ENCODE results near the gene TMEM126A.

Gene TMEM126A

GRCh38 chr11:85695546-85695945, 47.8 kb downstream of the TMEM126A start:
- TF ChIP-seq POLR2A (IDR thresholded peaks at IDR 0.05; ENCODE audit: low read depth, low read length) (no peak), POU2F2 (IDR thresholded peaks at IDR 0.05; ENCODE audit: low read depth, low read length) (no peak), PAX5 (IDR thresholded peaks at IDR 0.05; ENCODE audit: insufficient read depth, low read length, severe bottlenecking) (no peak), POLR2AphosphoS5 (IDR thresholded peaks at IDR 0.05; ENCODE audit: low read depth, low read length) (no peak)
- DNase-seq (ENCODE audit: insufficient read length, low spot score) (no peak), FAIRE-seq (no peak)

- no peak for DNase-seq (ENCODE audit: insufficient read length, low spot score)
- FAIRE-seq = no peak
- TF ChIP-seq POU2F2 (IDR thresholded peaks at IDR 0.05; ENCODE audit: low read depth, low read length) = no peak
Measured at GRCh38 chr11:85697747-85698146, 50.0 kb downstream of the TMEM126A start.

GRCh38 chr11:85698195-85698594, 50.4 kb downstream of the TMEM126A start:
- FAIRE-seq = no peak
- TF ChIP-seq SPI1 (IDR thresholded peaks at IDR 0.05; ENCODE audit: low read depth, low read length) (no peak), POLR2AphosphoS5 (IDR thresholded peaks at IDR 0.05; ENCODE audit: low read depth, low read length) (no peak), PAX5 (IDR thresholded peaks at IDR 0.05; ENCODE audit: insufficient read depth, low read length, severe bottlenecking) (no peak), POLR2A (IDR thresholded peaks at IDR 0.05; ENCODE audit: low read depth, low read length) (no peak)

DNA sequence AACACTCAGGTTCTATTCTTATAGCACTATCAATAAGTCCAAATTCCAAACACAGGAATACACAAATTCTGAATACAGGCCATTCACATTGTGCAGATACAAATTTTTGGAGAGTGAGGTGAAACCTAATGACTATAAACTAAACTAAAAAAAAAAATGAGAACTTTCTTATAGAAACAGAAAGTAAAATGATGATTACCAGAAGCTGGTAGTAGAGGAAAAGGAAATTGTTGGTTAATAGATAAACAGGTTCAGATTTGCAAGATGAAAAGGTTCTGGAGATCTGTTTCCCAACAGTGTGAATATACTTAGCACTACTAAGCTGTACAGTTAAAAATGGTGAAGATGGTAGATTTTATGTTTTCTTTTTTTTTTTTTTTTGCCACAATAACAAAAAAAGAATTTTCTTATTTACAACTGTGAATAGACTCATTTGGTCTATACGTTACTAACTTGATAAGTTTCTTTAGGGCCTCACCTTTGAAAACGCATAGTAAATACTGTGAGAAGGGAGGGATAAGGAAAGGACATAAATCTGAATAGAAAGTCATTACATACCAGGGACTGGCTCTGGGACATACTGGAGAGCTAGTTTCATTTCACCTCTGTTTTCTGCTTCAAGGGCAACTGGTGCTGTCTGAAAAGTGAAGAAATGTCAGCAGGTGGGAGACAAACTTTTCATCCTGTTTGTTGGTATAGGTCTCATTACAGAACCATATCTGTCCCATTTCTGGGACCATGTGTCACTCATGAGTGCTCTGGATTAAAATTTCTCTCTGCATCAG, 52.4 kb downstream of the TMEM126A start:
- FAIRE-seq (no peak), DNase-seq (ENCODE audit: insufficient read length, low spot score) (no peak)
- TF ChIP-seq POLR2A (IDR thresholded peaks at IDR 0.05; ENCODE audit: low read depth, low read length) (no peak), TAF1 (IDR thresholded peaks at IDR 0.05; ENCODE audit: low read depth, low read length) (no peak), POLR2AphosphoS5 (IDR thresholded peaks at IDR 0.05; ENCODE audit: low read depth, low read length) (no peak)

More at GRCh38 chr11:85698195-85698594, 50.4 kb downstream of the TMEM126A start:
- DNase-seq (ENCODE audit: insufficient read length, low spot score) = no peak

DNA sequence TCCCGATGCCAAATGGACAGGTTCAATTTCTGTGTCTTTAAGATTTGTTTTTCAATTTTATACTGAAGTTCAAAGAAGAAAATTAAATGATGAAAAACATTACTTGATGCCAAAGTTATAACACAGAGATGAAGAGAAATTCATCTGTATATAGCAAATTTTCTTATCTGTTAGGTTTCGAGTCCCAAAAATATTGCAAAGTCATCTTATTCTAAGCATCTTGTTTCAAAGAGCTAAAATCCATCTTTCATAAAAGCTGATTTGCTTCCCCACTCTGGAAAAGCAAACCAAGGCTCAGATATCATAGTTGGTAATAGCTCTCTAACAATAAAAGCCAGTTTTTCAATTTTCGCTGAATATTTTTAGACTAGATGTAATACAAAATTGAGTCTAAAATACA, 57.2 kb downstream of the TMEM126A start:
- DNase-seq (ENCODE audit: insufficient read length, low spot score) = no peak
- TF ChIP-seq POLR2AphosphoS5 (IDR thresholded peaks at IDR 0.05; ENCODE audit: low read depth, low read length) = no peak
- no peak for TF ChIP-seq POU2F2 (IDR thresholded peaks at IDR 0.05; ENCODE audit: low read depth, low read length)
- no peak for TF ChIP-seq PAX5 (IDR thresholded peaks at IDR 0.05; ENCODE audit: insufficient read depth, low read length, severe bottlenecking)
- TF ChIP-seq TAF1 (IDR thresholded peaks at IDR 0.05; ENCODE audit: low read depth, low read length) = no peak
- TF ChIP-seq SPI1 (IDR thresholded peaks at IDR 0.05; ENCODE audit: low read depth, low read length) = no peak
- TF ChIP-seq POLR2A (IDR thresholded peaks at IDR 0.05; ENCODE audit: low read depth, low read length) = no peak
- no peak for FAIRE-seq

- TF ChIP-seq POU2F2 (IDR thresholded peaks at IDR 0.05; ENCODE audit: low read depth, low read length) (no peak), PAX5 (IDR thresholded peaks at IDR 0.05; ENCODE audit: insufficient read depth, low read length, severe bottlenecking) (no peak), POLR2AphosphoS5 (IDR thresholded peaks at IDR 0.05; ENCODE audit: low read depth, low read length) (no peak), POLR2A (IDR thresholded peaks at IDR 0.05; ENCODE audit: low read depth, low read length) (no peak), TAF1 (IDR thresholded peaks at IDR 0.05; ENCODE audit: low read depth, low read length) (no peak), SPI1 (IDR thresholded peaks at IDR 0.05; ENCODE audit: low read depth, low read length) (no peak)
- DNase-seq (ENCODE audit: insufficient read length, low spot score) = no peak
- no peak for FAIRE-seq
Measured at GRCh38 chr11:85705800-85706199, 58.0 kb downstream of the TMEM126A start.
